NCI-H526 treated with DMSO at 0.1 percent for 48 hours (cell line): ENCODE data around the gene CENPB.
"Not testable (repeated sequence)": the region's sequence is repeated elsewhere in the genome, so short reads cannot be mapped to it uniquely, and the experiment has no call there.

Experiments
- DNase-seq: peaks from one replicate; lab custom pipeline; 2025; lab: John Stamatoyannopoulos, UW

Gene CENPB, protein sequence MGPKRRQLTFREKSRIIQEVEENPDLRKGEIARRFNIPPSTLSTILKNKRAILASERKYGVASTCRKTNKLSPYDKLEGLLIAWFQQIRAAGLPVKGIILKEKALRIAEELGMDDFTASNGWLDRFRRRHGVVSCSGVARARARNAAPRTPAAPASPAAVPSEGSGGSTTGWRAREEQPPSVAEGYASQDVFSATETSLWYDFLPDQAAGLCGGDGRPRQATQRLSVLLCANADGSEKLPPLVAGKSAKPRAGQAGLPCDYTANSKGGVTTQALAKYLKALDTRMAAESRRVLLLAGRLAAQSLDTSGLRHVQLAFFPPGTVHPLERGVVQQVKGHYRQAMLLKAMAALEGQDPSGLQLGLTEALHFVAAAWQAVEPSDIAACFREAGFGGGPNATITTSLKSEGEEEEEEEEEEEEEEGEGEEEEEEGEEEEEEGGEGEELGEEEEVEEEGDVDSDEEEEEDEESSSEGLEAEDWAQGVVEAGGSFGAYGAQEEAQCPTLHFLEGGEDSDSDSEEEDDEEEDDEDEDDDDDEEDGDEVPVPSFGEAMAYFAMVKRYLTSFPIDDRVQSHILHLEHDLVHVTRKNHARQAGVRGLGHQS

DNA sequence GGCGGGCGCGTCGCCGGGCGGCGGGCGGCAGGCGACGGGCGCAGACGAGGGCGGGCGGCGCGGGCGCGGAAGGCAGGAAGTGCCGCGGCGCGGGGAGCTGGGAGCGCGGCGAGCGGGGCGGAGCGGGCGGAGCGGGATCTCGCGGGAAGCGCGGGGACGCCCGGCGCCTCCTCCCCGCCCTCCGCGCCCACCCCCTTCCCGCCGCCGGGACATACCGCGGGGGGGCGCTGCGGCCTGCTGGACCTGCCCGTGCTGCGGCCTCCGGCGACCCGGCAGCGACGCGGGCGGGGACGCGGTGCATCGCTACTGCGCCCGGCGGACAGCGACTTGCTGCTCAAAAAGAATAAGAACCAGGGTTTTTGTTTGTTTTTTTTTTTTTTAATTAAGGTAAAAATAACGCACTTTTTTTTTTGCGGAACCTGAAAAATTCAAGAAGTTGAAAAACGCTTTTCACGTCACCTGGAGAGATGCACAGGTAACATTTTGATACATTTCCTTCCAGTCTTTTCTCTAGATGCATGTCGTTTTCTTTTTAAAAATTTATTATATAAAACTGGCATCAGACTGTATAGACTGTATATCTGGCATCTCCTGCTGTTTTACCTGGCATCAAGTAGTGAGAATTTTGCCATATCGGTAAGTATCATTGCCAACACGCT lies at the start of gene CENPB:
Gene CENPB (minus strand): TSS at position 76 of the 659 bp plus-strand sequence. CDS start 257 bp downstream, outside the sequence.
- peak; percentile 85 for DNase-seq

DNA sequence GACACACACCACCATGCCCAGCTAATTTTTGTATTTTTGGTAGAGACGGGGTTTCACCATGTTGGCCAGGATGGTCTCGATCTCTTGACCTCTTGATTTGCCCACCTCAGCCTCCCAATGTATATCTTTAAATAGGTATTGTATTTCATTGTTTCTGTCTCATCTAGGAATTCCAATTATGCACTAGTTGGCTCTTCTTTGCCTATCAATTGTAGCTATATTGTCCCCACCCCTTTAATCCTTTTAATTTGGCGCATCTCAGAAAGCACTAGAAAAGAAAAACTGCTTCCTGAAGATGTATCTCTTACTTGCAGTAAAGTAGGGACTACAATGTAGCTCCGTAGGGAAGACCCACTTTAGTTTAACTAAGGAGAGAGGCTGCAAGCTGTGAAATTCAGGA lies 49.6 kb upstream of the CENPB start:
- no peak for DNase-seq

DNA sequence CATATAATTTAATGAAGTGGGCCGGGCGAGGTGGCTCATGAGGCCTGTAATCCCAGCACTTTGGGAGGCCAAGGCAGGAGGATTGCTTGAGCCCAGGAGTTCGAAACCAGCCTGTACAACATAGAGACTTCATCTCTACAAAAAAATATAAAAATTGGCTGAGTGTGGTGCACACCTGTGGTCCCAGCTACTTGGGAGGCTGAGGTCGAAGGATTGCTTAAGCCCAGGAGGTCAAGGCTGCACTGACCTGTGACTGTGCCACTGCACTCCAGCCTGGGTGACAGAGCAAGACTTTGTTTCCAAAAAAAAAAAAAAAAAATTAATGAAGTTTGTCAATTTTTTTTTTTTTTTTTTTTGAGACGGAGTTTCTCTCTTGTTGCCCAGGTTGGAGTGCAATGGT lies 43.4 kb upstream of the CENPB start:
- DNase-seq, result not testable (repeated sequence)

DNA sequence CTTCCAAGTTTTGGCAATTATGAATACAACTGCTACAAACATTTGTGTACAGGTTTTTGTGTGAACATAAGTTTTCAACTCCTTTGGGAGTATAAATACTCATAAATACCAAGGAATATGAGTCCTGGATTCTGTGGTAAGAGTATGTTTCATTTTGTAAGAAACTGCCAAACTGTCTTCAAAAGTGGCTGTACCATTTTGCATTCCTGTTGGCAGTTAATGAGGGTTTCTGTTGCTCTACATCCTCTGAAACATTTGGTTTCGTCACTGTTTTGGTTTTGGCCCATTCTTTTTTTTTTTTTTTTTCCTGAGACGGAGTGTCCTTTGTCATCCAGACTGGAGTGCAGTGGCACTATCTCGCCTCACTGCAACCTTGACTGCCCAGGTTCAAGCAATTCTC lies 42.3 kb upstream of the CENPB start:
- DNase-seq, result no peak

DNA sequence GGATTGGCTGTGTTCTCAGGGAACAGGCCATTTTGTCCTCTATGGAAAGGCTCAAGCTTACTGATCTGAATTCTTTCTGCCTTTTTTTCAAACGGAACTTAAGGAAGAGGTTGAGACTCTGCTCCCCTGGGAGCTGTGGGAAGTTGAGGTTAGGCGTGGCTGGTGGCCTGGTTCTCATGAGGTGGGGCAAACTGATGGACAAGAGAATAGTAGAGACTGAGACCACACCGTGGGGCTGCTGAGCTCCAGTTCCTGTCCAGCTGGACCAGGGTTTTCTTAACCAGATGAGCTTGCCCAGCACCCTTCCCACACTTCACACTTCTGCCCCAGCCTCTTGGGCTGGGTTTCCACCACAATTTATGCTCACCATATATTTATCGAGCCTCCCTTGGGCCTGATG lies 39.9 kb upstream of the CENPB start:
- DNase-seq, result no peak

DNA sequence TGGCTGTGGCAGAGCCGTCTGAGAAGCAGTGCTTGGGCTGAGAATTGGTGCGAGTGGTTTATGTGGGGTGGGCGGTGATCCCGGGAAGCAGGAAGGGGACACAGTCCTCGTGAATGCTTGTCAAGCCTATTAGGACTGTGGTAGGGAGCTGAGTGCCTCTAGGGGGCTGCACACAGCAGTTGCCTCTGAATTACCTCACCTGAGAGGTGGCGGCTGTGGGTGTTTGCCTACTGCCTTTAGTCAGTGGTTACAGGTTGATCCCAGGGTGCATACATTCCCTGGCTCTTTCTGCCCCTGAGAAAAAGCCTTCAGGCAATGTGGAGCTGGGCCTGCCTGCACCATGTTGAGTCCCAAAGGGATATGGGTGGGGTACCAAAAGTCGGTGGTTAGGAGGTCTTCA lies 39.0 kb upstream of the CENPB start:
- DNase-seq, result no peak

DNA sequence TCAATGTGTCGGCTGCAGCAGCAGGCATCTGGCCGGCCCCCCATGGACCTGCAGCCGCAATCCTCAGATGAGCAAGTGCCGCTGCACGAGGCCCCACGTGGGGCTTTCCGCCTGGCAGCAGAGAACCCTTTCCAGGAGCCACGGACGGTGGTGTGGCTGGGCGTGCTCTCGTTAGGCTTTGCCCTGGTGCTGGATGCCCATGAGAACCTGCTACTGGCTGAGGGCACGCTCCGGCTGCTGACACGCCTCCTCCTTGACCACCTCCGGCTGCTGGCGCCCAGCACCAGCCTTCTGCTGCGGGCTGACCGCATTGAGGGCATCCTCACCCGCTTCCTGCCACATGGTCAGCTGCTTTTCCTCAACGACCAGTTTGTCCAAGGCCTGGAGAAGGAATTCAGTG lies 37.3 kb upstream of the CENPB start:
- no peak for DNase-seq

DNA sequence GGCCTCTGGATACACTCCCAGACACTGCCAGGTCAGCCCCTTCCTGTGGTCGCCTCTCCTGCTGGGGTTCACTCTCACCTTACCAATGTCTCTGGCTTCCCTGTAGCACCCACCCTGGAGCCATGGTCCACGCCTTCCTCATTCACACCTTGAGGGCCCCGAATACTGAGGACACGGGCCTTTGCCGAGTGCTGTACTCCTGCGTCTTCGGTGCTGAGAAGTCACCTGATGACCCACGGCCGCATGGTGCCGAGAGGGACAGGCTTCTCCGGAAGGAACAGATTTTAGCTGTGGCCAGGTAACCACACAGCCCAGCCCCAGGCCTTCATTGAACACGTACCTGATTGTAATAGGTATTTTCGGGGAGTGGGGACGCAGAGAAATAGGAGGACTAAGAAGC lies 35.5 kb upstream of the CENPB start:
- DNase-seq, result no peak

DNA sequence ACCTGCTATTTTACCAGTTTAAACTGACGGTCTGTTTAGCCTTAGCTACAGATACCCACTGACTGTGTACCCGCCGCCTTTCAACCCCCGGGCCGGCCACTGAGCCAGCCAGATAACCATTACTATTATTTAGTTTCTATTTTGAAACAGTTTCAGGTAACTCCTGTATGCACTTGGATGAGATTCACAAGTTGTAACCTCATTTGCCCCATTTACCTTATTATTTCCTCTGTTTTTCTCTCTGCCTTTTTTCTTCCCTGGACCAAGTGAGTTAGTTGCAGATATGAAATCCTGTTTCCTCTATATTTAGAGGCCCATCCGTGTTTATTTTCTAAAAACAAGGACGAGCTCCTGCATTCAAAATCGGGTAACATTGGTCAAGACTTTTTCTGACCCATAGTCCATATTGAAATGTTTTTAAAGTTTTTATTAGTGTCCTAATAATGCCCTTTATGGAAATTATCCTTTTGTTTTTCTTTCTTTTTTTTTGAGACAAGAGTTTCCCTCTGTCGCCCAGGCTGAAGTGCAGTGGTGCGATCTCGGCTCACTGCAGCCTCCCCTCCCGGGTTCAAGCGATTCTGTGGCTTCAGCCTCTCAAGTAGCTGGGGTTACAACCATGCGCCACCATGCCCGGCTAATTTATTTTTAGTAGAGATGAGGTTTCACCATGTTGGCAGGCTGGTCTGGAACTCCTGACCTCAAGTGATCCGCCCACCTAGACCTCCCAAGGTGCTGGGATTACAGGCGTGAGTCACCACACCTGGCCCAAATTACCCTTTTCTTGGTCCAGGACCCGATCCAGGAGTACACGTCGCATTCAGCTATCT lies 34.6 kb upstream of the CENPB start:
- DNase-seq, result no peak

DNA sequence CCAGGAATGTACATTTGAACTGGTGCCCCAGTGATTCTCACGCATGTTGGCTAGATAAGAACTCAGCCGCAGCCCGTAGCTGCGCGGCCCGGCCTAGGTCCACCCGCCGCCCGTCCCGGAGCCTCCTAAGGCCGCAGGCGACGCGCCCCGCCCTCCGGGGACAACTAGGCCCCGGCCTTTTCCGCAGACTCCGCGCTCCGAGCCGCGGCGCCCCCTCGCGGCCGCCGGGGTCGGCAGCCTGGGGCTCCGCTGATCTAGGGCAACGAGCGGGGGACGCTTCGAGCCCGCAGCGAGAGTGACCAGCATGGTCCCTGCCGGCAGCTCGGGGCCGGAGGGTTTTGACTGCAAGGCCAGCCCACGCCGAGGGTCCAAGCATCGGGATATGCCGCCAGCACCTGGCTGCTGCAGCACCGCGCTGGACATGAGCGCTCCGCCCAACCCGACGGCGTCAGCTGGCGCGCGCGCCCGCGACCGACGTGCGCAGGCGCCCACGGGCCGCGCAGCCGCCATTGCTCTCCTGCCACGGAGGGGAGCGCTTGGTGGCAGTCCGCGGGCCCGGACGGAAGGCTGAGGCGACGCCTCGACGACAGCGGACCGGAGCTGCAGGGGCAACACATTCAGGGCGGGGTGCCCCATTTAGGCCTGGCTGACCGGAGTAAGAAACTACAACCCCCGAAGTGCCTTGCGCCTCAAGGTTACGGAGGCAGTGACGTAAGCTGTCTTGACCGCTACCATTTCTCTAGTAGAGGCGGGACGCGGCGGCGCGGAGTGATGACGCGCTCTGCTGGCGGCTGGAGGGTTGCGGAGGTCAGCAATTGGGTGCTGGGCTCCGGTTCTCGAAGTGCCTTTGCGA lies 33.7 kb upstream of the CENPB start, which contains the start of gene AP5S1:
Gene AP5S1 (plus strand): TSS at position 500 of the 853 bp plus-strand sequence. CDS start 1,571 bp downstream, outside the sequence.
- peak; percentile 94 for DNase-seq

DNA sequence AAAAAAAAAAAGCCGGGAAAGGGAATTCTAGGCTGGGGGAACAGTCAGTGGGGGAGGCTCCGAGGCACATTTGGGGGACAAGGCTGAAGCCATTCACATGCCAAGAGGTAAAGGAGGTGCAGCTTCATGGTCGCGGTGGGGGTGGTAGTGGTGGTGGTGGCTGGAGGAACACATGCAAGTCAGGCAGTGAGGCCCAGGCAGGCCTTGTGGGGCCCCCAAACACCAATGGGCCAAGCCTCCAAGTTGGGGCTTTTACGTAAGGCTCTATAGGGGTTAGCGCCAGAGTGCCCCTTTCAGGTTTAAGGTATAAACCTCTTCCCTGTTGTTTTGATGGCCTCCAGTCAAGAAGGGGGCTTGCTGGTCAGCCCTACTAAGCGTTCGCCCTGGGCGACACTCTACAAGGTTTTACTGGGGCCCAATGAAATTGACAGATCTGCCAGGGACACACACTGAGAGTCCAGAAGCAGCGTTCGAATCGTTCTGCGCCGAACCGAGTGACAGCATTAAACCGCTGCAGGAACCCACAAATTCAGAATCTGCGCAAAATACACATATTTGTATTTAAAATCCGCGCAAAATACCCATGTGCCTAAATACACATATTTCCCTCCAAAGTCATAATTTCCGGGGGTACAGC lies 33.0 kb upstream of the CENPB start:
- no peak for DNase-seq

DNA sequence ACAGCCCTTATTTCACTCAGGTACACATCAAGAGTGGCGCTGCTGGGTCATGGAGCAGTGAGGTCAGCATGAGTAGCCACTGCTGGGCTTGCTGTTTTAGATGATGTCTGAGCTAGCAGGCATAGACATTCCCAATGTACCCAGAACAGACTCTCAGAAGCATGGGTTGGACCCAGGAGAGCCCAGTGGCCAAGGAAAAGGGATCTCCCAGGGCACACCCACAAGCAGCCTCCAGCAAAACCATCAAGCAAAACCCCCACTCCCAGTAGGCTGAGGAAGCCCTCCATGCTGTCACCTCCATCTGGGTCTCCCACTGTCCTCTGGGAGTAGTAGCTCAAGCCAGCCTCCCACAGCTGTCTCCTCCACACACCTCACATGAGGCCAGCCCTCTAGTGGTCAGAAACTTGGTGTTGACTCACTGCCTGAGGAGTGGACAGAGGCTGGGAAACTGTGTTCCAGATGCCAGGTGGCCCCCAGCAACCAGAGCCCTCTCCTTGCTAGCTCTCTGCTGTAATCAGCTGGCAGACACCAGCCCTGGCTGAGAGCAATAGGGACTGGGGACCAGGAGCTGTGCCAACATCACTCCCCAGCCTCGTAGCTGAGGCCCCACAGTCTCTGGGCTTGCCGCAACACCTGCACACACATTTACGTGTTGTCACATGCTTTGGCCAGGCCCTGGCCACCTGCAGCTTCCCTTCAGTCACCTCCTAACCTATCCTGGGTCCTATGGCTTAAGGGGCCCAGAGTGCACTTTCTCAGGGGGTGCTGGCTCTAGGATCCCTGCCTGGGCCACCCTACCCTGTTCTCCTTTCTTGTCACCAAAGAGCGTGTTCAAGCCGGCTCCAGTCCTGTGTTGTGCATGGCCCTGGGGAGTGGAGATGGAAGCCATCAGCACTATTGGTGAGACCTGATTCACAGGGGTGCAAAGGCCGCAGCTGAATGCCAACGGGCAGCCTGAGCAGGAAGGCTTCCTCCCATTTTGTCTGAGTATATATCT lies 31.9 kb upstream of the CENPB start:
- peak; percentile 45 for DNase-seq

DNA sequence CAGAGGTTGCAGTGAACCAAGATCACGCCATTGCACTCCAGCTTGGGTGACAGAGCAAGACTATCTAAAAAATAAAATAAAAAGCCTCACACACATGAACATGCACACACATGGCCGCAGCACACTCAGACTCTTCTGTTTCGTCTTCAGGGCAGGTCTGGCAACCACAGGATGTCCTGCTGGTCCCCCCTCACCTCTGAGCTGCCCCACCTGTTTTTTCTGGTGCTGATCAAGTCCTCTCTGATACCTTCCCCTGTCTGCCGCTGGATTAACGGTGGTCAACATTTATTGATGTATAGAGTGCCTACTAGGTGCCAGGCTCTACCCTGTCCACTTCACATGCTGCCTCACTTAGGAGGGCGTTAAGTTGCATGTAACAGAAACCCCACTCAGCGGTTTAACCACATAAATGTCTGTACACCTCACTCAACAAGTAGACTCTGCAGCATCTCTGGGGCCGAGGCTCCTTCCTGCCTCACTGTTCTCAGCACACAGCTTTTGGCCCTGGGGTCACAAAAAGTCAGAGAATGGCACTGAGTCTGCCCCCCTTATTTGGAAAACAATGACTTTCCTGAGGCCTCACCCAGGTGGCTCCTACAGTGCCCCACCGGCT lies 29.3 kb upstream of the CENPB start:
- no peak for DNase-seq

DNA sequence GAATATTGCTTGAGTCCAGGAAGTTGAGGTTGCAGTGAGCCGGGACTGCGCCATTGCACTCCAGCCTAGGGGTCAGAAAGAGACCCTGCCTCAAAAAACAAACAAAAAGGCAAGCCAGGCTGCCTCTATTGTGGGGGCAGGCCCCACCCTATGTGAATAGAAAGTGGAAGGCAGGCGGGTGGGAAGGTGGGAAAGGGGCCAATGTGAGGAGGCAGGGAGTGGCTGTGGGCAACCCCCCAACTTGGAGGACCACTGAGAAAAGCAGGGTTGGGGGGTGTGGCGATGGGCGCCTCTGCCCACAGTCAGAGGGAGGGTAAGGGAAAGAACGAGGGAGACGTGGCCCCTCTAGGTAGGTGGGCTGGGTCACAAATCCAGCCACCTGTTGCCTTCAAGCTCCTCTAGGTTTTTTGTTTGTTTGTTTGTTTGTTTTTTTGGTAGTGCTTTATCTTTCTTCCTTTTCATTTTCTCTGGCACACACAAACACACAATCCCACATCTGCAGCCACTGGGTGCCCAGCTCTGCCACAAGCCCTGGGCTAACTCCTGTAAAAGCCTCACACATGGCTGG lies 28.5 kb upstream of the CENPB start:
- no peak for DNase-seq

DNA sequence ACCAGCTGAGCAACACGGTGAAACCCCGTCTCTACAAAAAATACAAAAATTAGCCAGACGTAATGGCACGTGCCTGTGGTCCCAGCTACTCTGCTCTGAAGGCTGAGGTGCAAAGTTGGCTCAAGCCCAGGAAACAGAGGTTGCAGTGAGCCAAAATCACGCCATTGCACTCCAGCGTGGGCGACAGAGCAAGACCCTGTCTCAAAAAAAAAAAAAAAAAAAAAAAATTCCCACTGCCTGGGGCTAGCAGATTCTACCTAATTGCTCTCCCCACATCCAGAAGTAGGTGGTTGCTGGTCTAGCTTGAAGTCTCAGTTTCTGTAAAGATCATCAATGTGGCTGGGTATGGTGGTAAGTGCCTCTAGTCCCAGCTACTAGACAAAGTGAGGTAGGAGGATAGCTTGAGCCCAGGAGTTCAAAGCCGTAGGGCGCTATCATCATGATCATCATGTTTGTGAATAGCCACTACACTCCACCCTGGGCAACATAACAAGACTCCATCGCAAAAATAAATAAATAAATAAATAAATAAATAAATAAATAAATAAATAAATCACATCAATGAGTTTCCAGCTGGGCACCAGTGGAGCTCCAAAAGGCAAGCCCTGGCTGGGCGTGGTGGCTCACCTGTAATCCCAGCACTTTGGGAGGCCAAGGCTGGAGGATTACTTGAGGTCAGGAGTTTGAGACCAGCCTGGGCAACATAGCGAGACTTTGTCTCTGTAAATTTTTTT lies 27.5 kb upstream of the CENPB start:
- no peak for DNase-seq

DNA sequence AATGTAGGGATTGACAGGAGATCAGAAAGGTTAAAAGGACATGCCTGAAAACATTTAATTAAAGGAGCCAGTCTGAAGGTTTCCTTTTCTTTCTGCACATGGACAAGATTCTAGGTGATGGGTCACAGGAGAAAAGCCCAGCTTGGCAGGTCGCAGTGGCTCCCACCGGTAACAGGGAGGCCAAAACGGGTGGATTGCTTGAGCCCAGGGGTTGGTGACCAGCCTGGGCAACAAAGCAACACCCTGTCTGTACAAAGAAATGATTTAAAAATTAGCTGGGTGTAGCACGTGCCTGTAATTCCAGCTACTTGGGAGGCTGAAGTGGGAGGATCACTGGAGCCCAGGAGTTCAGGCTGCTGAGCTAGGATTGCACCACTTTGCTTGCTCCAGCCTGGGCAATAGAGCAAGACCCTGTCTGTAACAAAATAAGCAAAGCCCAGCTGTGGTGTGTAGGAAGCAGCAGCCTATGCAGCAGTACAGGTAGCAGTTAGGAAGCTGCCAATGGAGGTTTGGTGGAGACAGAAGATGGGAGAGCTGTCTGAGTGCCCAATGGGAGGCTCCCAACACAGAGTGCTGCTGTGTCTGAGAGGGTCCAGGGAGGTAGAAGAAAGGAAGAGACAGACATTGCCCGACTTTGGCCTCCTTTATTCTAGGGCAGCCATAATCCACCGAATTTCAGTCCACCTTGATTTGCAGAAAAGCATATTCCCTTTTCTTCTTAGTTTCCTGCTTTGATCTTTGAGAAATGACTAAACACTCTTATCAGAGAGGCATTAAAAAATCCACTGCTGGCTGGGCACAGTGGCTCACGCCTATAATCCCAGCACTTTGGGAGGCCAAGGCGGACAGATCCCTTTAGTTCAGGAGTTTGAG lies 26.7 kb upstream of the CENPB start:
- DNase-seq, result no peak

DNA sequence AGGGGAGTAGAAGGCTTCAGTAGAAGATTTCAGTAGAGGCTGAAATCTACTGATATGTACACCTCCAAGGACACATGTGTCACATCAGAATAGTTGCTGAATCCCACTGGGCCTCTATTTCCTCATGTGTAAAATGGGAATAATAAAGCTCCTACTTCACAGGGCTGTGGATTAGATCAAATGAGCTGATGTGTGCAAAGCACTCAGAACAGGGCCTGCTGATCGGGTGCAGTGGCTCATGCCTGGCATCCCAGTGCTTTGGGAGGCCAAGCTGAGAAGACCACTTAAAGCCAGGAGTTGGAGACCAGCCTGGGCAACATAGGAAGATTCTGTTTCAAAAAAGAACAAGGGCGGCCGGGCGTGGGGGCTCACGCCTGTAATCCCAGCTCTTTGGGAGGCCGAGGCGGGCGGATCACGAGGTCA lies 25.7 kb upstream of the CENPB start:
- DNase-seq, result no peak
